K562 (cell line): Measurements from ENCODE around the gene ARL14EP. TPM values are rescaled to one million over a fixed set of nuclear protein-coding genes. Genes with fewer than 3 reads are reported as not detected.

Experiments
- CBFA2T3 ChIP-seq: fragments of 450-650 bp; IDR thresholded peaks from 2 replicates; pipeline ENCODE4 v1.6.1; 2017
- PTRF ChIP-seq: fragments of 450-650 bp; IDR thresholded peaks from 2 replicates; pipeline ENCODE4 v1.6.1; 2016; ENCODE audit warnings: mild to moderate bottlenecking, missing genetic modification characterization, missing compliant biosample characterization
- TAF7 ChIP-seq: fragments of 450-650 bp; IDR thresholded peaks from 2 replicates; pipeline ENCODE4 v1.6.1; 2016; ENCODE audit warnings: missing genetic modification characterization, missing compliant biosample characterization
- polyA plus RNA-seq, 8 experiments: library from polyadenylated mRNA; depleted of rRNA in 4 of 8; stranded (reverse) in 5 of 8; unstranded in 3 of 8; fragments of >200 nt; fragmentation: Nextera tagmentation in 2 of 8; fragmentation: Illumina TruSeq in 1 of 8; extraction: Ambion mirVana in 2 of 8; extraction: Trizol in 1 of 8; gene quantifications; 2 replicates each; pipeline versions ENCODE4 v1.2.1 to v1.2.3, GENCODE V29; 2011 to 2014; ENCODE audit warnings: inconsistent platforms in 1 of 8, missing spikeins in 1 of 8
- total RNA-seq, 7 experiments: library from RNA; depleted of rRNA in 6 of 7; stranded (reverse); fragments of >200 nt in 6 of 7; fragmentation: Illumina TruSeq in 2 of 7; extraction: Trizol in 2 of 7; gene quantifications; 2 replicates each; pipeline versions ENCODE4 v1.2.1 to v1.2.3, GENCODE V29; 2011 to 2021; ENCODE audit warnings: low replicate concordance in 1 of 7
- TF ChIP-seq, protein P1 (sequence below): IDR thresholded peaks from 2 replicates; pipeline ENCODE4 v1.6.1; 2011; ENCODE audit warnings: borderline replicate concordance, low read depth, mild to moderate bottlenecking, moderate library complexity, low read length; ENCODE audit not compliant: insufficient read depth, poor library complexity, severe bottlenecking
- TF ChIP-seq, protein P2 (sequence below): fragments of 250-450 bp; sonication (Bioruptor Pico); IDR thresholded peaks from 2 replicates; pipeline ENCODE4 v1.4.0; 2020; ENCODE audit warnings: mild to moderate bottlenecking
- TF ChIP-seq, protein P3 (sequence below): fragments of 250-450 bp; sonication (Bioruptor Pico); IDR thresholded peaks from 2 replicates; pipeline ENCODE4 v1.8.0; 2022; ENCODE audit warnings: inconsistent platforms, mild to moderate bottlenecking, moderate library complexity, borderline replicate concordance
- TF ChIP-seq, protein P4 (sequence below): sonication (generic); formaldehyde crosslinking; IDR thresholded peaks from 2 replicates; pipeline ENCODE4 v1.8.0; 2023; ENCODE audit warnings: mild to moderate bottlenecking, missing genetic modification reagents
- TF ChIP-seq, protein P5 (sequence below): fragments of 200-800 bp; sonication (Bioruptor generic); IDR thresholded peaks from 2 replicates; pipeline ENCODE4 v1.6.1; 2017; ENCODE audit warnings: missing genetic modification characterization, missing compliant biosample characterization
- TF ChIP-seq, protein P6 (sequence below), 2 experiments: fragments of 450-650 bp; IDR thresholded peaks; 2 replicates each; pipeline ENCODE4 v1.6.1; 2016
- TF ChIP-seq, protein P7 (sequence below): fragments of 450-650 bp; formaldehyde crosslinking; IDR thresholded peaks from 2 replicates; pipeline ENCODE4 v1.4.0; 2022; ENCODE audit warnings: missing genetic modification characterization

The ARL14EP gene
- total and polyA plus RNA-seq, 9 of the 15 experiments (the other 6 are each of a cell fraction or from before 2014, with no cell fraction given): 11.4 to 42.7 (median 25.9) TPM

DNA sequence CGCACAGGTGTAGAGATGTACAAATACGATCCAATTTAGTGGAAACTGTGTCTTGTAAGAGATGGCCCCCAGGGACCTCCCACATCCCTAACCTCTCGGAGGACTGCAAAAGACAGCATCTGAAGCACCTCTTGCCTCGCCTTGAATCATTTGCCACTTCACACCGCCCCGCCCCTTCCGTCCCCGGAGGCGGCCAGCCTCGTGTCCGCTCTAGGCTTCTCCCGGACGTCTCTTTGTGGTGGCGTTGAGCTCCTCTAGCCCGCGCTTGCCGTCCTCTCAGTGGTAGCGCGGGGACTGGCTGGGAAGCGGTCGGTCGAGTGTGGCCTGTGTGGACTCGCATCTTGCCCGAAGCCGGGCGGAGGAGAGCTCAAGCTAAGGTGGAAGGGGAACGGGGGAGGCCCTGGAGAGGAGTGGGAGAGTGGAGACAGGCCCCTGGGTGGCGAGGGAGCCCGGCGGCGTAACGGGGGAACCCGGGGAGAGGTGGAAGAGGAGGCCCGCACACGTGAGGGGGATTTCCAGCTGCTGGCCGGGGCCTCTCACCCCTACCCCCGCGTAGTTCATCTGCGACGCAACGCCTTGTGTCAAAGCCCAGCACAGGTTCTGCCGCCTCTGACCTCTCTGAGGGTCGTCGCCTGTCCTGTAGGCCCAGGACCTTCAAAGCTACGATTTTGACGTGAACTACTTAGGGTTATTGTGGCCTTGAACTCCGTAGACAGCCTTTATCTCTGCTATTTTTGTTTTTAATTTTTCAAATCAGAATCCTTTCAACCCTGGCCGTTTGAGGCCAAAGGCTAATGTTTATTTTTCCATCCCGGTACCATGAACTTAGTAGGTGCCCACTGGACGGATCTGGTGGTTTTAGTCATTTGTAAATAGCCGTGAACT, at the start of gene ARL14EP (continued):
- TF ChIP-seq, protein P1, sequence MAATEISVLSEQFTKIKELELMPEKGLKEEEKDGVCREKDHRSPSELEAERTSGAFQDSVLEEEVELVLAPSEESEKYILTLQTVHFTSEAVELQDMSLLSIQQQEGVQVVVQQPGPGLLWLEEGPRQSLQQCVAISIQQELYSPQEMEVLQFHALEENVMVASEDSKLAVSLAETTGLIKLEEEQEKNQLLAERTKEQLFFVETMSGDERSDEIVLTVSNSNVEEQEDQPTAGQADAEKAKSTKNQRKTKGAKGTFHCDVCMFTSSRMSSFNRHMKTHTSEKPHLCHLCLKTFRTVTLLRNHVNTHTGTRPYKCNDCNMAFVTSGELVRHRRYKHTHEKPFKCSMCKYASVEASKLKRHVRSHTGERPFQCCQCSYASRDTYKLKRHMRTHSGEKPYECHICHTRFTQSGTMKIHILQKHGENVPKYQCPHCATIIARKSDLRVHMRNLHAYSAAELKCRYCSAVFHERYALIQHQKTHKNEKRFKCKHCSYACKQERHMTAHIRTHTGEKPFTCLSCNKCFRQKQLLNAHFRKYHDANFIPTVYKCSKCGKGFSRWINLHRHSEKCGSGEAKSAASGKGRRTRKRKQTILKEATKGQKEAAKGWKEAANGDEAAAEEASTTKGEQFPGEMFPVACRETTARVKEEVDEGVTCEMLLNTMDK: no peak
- TF ChIP-seq TAF7 (tag) (peak; percentile 86), CBFA2T3 (0 out of 2 replicates have a peak, but pooled peaks have one; percentile 5), PTRF (tag) (no peak)
- TF ChIP-seq, protein P2, sequence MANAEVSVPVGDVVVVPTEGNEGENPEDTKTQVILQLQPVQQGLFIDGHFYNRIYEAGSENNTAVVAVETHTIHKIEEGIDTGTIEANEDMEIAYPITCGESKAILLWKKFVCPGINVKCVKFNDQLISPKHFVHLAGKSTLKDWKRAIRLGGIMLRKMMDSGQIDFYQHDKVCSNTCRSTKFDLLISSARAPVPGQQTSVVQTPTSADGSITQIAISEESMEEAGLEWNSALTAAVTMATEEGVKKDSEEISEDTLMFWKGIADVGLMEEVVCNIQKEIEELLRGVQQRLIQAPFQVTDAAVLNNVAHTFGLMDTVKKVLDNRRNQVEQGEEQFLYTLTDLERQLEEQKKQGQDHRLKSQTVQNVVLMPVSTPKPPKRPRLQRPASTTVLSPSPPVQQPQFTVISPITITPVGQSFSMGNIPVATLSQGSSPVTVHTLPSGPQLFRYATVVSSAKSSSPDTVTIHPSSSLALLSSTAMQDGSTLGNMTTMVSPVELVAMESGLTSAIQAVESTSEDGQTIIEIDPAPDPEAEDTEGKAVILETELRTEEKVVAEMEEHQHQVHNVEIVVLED (CRISPR knock-in tag): peak; percentile 91
- TF ChIP-seq, protein P3, sequence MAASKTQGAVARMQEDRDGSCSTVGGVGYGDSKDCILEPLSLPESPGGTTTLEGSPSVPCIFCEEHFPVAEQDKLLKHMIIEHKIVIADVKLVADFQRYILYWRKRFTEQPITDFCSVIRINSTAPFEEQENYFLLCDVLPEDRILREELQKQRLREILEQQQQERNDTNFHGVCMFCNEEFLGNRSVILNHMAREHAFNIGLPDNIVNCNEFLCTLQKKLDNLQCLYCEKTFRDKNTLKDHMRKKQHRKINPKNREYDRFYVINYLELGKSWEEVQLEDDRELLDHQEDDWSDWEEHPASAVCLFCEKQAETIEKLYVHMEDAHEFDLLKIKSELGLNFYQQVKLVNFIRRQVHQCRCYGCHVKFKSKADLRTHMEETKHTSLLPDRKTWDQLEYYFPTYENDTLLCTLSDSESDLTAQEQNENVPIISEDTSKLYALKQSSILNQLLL (CRISPR knock-in tag): no peak
- TF ChIP-seq, protein P4, sequence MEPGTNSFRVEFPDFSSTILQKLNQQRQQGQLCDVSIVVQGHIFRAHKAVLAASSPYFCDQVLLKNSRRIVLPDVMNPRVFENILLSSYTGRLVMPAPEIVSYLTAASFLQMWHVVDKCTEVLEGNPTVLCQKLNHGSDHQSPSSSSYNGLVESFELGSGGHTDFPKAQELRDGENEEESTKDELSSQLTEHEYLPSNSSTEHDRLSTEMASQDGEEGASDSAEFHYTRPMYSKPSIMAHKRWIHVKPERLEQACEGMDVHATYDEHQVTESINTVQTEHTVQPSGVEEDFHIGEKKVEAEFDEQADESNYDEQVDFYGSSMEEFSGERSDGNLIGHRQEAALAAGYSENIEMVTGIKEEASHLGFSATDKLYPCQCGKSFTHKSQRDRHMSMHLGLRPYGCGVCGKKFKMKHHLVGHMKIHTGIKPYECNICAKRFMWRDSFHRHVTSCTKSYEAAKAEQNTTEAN (CRISPR knock-in tag): no peak
- TF ChIP-seq, protein P5, sequence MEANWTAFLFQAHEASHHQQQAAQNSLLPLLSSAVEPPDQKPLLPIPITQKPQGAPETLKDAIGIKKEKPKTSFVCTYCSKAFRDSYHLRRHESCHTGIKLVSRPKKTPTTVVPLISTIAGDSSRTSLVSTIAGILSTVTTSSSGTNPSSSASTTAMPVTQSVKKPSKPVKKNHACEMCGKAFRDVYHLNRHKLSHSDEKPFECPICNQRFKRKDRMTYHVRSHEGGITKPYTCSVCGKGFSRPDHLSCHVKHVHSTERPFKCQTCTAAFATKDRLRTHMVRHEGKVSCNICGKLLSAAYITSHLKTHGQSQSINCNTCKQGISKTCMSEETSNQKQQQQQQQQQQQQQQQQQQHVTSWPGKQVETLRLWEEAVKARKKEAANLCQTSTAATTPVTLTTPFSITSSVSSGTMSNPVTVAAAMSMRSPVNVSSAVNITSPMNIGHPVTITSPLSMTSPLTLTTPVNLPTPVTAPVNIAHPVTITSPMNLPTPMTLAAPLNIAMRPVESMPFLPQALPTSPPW (CRISPR knock-in tag): peak; percentile 59
- TF ChIP-seq, protein P6, sequence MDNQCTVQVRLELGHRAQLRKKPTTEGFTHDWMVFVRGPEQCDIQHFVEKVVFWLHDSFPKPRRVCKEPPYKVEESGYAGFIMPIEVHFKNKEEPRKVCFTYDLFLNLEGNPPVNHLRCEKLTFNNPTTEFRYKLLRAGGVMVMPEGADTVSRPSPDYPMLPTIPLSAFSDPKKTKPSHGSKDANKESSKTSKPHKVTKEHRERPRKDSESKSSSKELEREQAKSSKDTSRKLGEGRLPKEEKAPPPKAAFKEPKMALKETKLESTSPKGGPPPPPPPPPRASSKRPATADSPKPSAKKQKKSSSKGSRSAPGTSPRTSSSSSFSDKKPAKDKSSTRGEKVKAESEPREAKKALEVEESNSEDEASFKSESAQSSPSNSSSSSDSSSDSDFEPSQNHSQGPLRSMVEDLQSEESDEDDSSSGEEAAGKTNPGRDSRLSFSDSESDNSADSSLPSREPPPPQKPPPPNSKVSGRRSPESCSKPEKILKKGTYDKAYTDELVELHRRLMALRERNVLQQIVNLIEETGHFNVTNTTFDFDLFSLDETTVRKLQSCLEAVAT (IDR thresholded peaks at IDR 0.05): peak in 1 of 2 experiments; percentile 11; a peak in 2 of 4 replicates
- TF ChIP-seq, protein P7, sequence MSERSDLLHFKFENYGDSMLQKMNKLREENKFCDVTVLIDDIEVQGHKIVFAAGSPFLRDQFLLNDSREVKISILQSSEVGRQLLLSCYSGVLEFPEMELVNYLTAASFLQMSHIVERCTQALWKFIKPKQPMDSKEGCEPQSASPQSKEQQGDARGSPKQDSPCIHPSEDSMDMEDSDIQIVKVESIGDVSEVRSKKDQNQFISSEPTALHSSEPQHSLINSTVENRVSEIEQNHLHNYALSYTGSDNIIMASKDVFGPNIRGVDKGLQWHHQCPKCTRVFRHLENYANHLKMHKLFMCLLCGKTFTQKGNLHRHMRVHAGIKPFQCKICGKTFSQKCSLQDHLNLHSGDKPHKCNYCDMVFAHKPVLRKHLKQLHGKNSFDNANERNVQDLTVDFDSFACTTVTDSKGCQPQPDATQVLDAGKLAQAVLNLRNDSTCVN (CRISPR knock-in tag): peak; percentile 54; the same call in 1 of the 2 replicates
